SU-DHL-6 (cell line): ENCODE measurements around the gene EGR1.
"Not testable (repeated sequence)": the region's sequence is repeated elsewhere in the genome, so short reads cannot be mapped to it uniquely, and the experiment has no call there.

Experiments used
- H2AFZ ChIP-seq: fragments of 200-600 bp; sonication (generic); 2 replicates; pipeline ENCODE4 v1.6.1; 2014; ENCODE audit warnings: low read depth, mild to moderate bottlenecking, moderate library complexity, mixed read lengths, antibody characterized with exemption, low read length; ENCODE audit not compliant: severe bottlenecking
- H3F3A ChIP-seq: fragments of 200-600 bp; shearing (Covaris generic); 2 replicates; pipeline ENCODE4 v1.6.0; 2016; ENCODE audit warnings: antibody characterized with exemption, mild to moderate bottlenecking; ENCODE audit not compliant: insufficient read depth
- H3K27ac ChIP-seq: fragments of 200-600 bp; sonication (generic); 2 replicates; pipeline ENCODE4 v1.5.1; 2016; ENCODE audit warnings: low read depth, mild to moderate bottlenecking, low read length, moderate library complexity, mixed read lengths
- H3K27me3 ChIP-seq: fragments of 200-600 bp; sonication (generic), shearing (Covaris generic); 2 replicates; pipeline ENCODE4 v1.6.0; 2014; ENCODE audit warnings: mild to moderate bottlenecking, low read length
- H3K36me3 ChIP-seq: fragments of 200-600 bp; sonication (generic); 2 replicates; pipeline ENCODE4 v1.6.1; 2014; ENCODE audit warnings: mild to moderate bottlenecking, low read length, mixed read lengths
- H3K4me2 ChIP-seq: fragments of 300-600, 200-600 bp; shearing (Covaris generic), sonication (generic); 2 replicates; pipeline ENCODE4 v1.6.0; 2014; ENCODE audit warnings: low read length, low read depth, mild to moderate bottlenecking; ENCODE audit not compliant: poor library complexity, severe bottlenecking
- H3K4me3 ChIP-seq: fragments of 200-600 bp; sonication (generic); 2 replicates; pipeline ENCODE4 v1.5.1; 2014; ENCODE audit warnings: antibody characterized with exemption, low read length, mild to moderate bottlenecking, mixed read lengths; ENCODE audit not compliant: insufficient read depth, poor library complexity, severe bottlenecking
- H3K79me2 ChIP-seq: fragments of 200-600 bp; sonication (generic); 2 replicates; pipeline ENCODE4 v1.6.1; 2014; ENCODE audit warnings: mild to moderate bottlenecking, low read length, moderate library complexity; ENCODE audit not compliant: insufficient read depth
- H3K9ac ChIP-seq: fragments of 200-600 bp; sonication (generic); 2 replicates; pipeline ENCODE4 v1.7.0; 2014; ENCODE audit warnings: mild to moderate bottlenecking, low read length
- H3K9me2 ChIP-seq: fragments of 200-600 bp; sonication (generic); replicated peaks from 2 replicates; pipeline ENCODE4 v1.6.1; 2014; ENCODE audit warnings: low read length; ENCODE audit not compliant: insufficient read depth
- H3K9me3 ChIP-seq: fragments of 200-600 bp; sonication (generic); 2 replicates; pipeline ENCODE4 v1.6.1; 2014; ENCODE audit warnings: low read length, mixed read lengths; ENCODE audit not compliant: insufficient read depth
- H4K20me1 ChIP-seq: fragments of 200-600 bp; sonication (generic); 2 replicates; pipeline ENCODE4 v1.6.1; 2014; ENCODE audit warnings: low read depth, mild to moderate bottlenecking, antibody characterized with exemption, low read length, moderate library complexity, mixed read lengths
- CTCF ChIP-seq: fragments of 200-600 bp; sonication (generic); IDR thresholded peaks from one replicate; pipeline ENCODE4 v1.5.1; 2017; ENCODE audit warnings: antibody characterized with exemption, mild to moderate bottlenecking, low read length, moderate library complexity; ENCODE audit not compliant: insufficient read depth, poor library complexity, severe bottlenecking
- EZH2phosphoT487 ChIP-seq: fragments of 200-600 bp; sonication (generic), shearing (Covaris generic); conservative IDR thresholded peaks from 2 replicates; pipeline ENCODE4 v1.6.1; 2018; ENCODE audit warnings: mild to moderate bottlenecking, antibody characterized with exemption, low read length, moderate library complexity, mixed read lengths

Gene EGR1

GRCh38 chr5:138503487-138504270, 38.4 kb downstream of the EGR1 start:
- Histone ChIP-seq H3K36me3 (0 out of 2 replicates have a peak, but pooled peaks cover 2% of the 10 kb centered on the region), H3K9ac (no peak overlapping the region), H3K4me2 (no peak overlapping the region), H2AFZ (no peak overlapping the region), H3F3A (peaks cover 10% of the 10 kb centered on the region), H3K79me2 (no peaks in the 10 kb centered on the region), H3K9me3 (no peaks in the 10 kb centered on the region), H3K9me2 (no peaks in the 10 kb centered on the region), H3K27ac (no peak overlapping the region), H4K20me1 (no peaks in the 10 kb centered on the region), H3K4me3 (no peak overlapping the region), H3K27me3 (no peaks in the 10 kb centered on the region)
- TF ChIP-seq EZH2phosphoT487, result no peak
- peak; percentile 63 for TF ChIP-seq CTCF

- no peaks in the 10 kb centered on the region for H3K27me3 ChIP-seq
- H3K79me2 ChIP-seq, result no peaks in the 10 kb centered on the region
- H3K4me3 ChIP-seq, result no peak overlapping the region
- 0 out of 2 replicates have a peak, but pooled peaks cover 3% of the 10 kb centered on the region for H3K36me3 ChIP-seq
- H3K9me3 ChIP-seq, result no peaks in the 10 kb centered on the region
- no peak overlapping the region for H3K9ac ChIP-seq
- no peak overlapping the region for H3K27ac ChIP-seq
- TF ChIP-seq EZH2phosphoT487 (no peak), CTCF (no peak)
- H3K4me2 ChIP-seq, result no peak overlapping the region
- H3F3A ChIP-seq, result peaks cover 10% of the 10 kb centered on the region
- no peaks in the 10 kb centered on the region for H4K20me1 ChIP-seq
- H2AFZ ChIP-seq, result no peak overlapping the region
- no peaks in the 10 kb centered on the region for H3K9me2 ChIP-seq
Measured at GRCh38 chr5:138504799-138505198, 39.5 kb downstream of the EGR1 start.

- H3K27me3 ChIP-seq, result no peaks in the 10 kb centered on the region
- H2AFZ ChIP-seq, result no peak overlapping the region
- H3K27ac ChIP-seq, result no peak overlapping the region
- H3K79me2 ChIP-seq, result no peaks in the 10 kb centered on the region
- H4K20me1 ChIP-seq, result no peaks in the 10 kb centered on the region
- H3F3A ChIP-seq, result peaks cover 10% of the 10 kb centered on the region
- no peak overlapping the region for H3K9ac ChIP-seq
- peaks cover 7% of the 10 kb centered on the region; the same call in 1 of the 2 replicates for H3K36me3 ChIP-seq
- no peak overlapping the region for H3K4me2 ChIP-seq
- no peaks in the 10 kb centered on the region for H3K9me3 ChIP-seq
- no peaks in the 10 kb centered on the region for H3K9me2 ChIP-seq
- TF ChIP-seq EZH2phosphoT487 (no peak), CTCF (no peak)
- H3K4me3 ChIP-seq, result no peak overlapping the region
Measured at GRCh38 chr5:138506370-138507306, 41.4 kb downstream of the EGR1 start.

GRCh38 chr5:138507485-138507884, 42.2 kb downstream of the EGR1 start:
- not testable (repeated sequence) for H3K27me3 ChIP-seq, H3K9me2 ChIP-seq, H3K27ac ChIP-seq, H4K20me1 ChIP-seq, H3K4me3 ChIP-seq, H3K9ac ChIP-seq, H3K79me2 ChIP-seq, H3K36me3 ChIP-seq, H3K4me2 ChIP-seq, H2AFZ ChIP-seq, H3K9me3 ChIP-seq
- H3F3A ChIP-seq, result peaks cover 10% of the 10 kb centered on the region
